HepG2 (cell line): ENCODE measurements around the gene ATP2C2. TPM values are rescaled to one million over a fixed set of nuclear protein-coding genes. Genes with fewer than 3 reads are reported as not detected.

Experiments used
- ASH2L ChIP-seq: fragments of 300-600, 200-600 bp; sonication (generic); IDR thresholded peaks from 2 replicates; pipeline ENCODE4 v1.7.0; 2017; ENCODE audit warnings: low read depth, mild to moderate bottlenecking, moderate library complexity, mixed read lengths, low read length; ENCODE audit not compliant: insufficient read length
- CC2D1A ChIP-seq: sonication (generic); formaldehyde crosslinking; IDR thresholded peaks from 2 replicates; pipeline ENCODE4 v1.8.1; 2023; ENCODE audit warnings: mild to moderate bottlenecking, missing genetic modification reagents
- FOXO1 ChIP-seq: sonication (generic); formaldehyde crosslinking; IDR thresholded peaks from 2 replicates; pipeline ENCODE4 v1.4.0; 2020; ENCODE audit warnings: missing genetic modification reagents
- MAFK ChIP-seq, 2 experiments: IDR thresholded peaks in 1 of 2; conservative IDR thresholded peaks in 1 of 2; 2 replicates each; pipeline ENCODE4 v1.6.1; 2011; ENCODE audit warnings: improper control_type of control experiment in 2 of 2, low read length in 2 of 2
- NKX3-1 ChIP-seq: sonication (generic); formaldehyde crosslinking; IDR thresholded peaks from 2 replicates; pipeline ENCODE4 v1.5.0; 2020; ENCODE audit warnings: missing genetic modification reagents
- PHF21A ChIP-seq: sonication (generic); formaldehyde crosslinking; IDR thresholded peaks from 2 replicates; pipeline ENCODE4 v1.5.0; 2020; ENCODE audit warnings: mild to moderate bottlenecking, missing genetic modification reagents
- RARA ChIP-seq: IDR thresholded peaks from 2 replicates; pipeline ENCODE4 v1.6.1; 2016; ENCODE audit warnings: missing genetic modification reagents, missing compliant biosample characterization
- RXRB ChIP-seq: IDR thresholded peaks from 2 replicates; pipeline ENCODE4 v1.6.1; 2016; ENCODE audit warnings: borderline replicate concordance, missing genetic modification reagents, missing compliant biosample characterization
- SAFB2 ChIP-seq: sonication (generic); formaldehyde crosslinking; IDR thresholded peaks from 2 replicates; pipeline ENCODE4 v1.5.1; 2020; ENCODE audit warnings: missing genetic modification reagents, low read depth, mild to moderate bottlenecking, borderline replicate concordance
- SIX1 ChIP-seq: sonication (generic); formaldehyde crosslinking; IDR thresholded peaks from 2 replicates; pipeline ENCODE4 v1.4.0; 2020; ENCODE audit warnings: missing genetic modification reagents, borderline replicate concordance
- SMARCC2 ChIP-seq: fragments of 450-650 bp; IDR thresholded peaks from 2 replicates; pipeline ENCODE4 v1.6.1; 2017; ENCODE audit warnings: antibody characterized with exemption, mild to moderate bottlenecking
- SRF ChIP-seq: IDR thresholded peaks from 2 replicates; pipeline ENCODE4 v1.6.1; 2011; ENCODE audit warnings: mild to moderate bottlenecking, low read depth, low read length, moderate library complexity
- SYNCRIP ChIP-seq: fragments of 200-400 bp; formaldehyde crosslinking; IDR thresholded peaks from 2 replicates; pipeline ENCODE4 v1.6.1; 2018; ENCODE audit warnings: mild to moderate bottlenecking, low read depth, low read length; ENCODE audit not compliant: insufficient read depth
- XRCC5 ChIP-seq: fragments of 200-400 bp; formaldehyde crosslinking; optimal IDR thresholded peaks from 2 replicates; pipeline ENCODE3; 2017; ENCODE audit warnings: mild to moderate bottlenecking, low read length
- ZNF121 ChIP-seq: sonication (generic); formaldehyde crosslinking; IDR thresholded peaks from 2 replicates; pipeline ENCODE4 v1.5.0; 2020; ENCODE audit warnings: mild to moderate bottlenecking, missing genetic modification reagents
- ZNF44 ChIP-seq: sonication (generic); formaldehyde crosslinking; IDR thresholded peaks from 2 replicates; pipeline ENCODE4 v1.5.1; 2020; ENCODE audit warnings: mild to moderate bottlenecking, missing genetic modification reagents
- ZNF569 ChIP-seq: sonication (generic); formaldehyde crosslinking; IDR thresholded peaks from 2 replicates; pipeline ENCODE4 v1.5.0; 2020; ENCODE audit warnings: mild to moderate bottlenecking, missing genetic modification reagents, moderate library complexity, borderline replicate concordance
- ZNF720 ChIP-seq: sonication (generic); formaldehyde crosslinking; IDR thresholded peaks from 2 replicates; pipeline ENCODE4 v1.4.0; 2020; ENCODE audit warnings: missing genetic modification reagents
- ZNF781 ChIP-seq: sonication (generic); formaldehyde crosslinking; IDR thresholded peaks from 2 replicates; pipeline ENCODE4 v1.5.1; 2020; ENCODE audit warnings: borderline replicate concordance, mild to moderate bottlenecking, missing genetic modification reagents; ENCODE audit errors: not compliant biosample characterization
- ZNF788 ChIP-seq: sonication (generic); formaldehyde crosslinking; IDR thresholded peaks from 2 replicates; pipeline ENCODE4 v1.5.0; 2020; ENCODE audit warnings: mild to moderate bottlenecking, missing genetic modification reagents, borderline replicate concordance
- ZSCAN9 ChIP-seq: IDR thresholded peaks from 2 replicates; pipeline ENCODE4 v1.6.1; 2016; ENCODE audit warnings: borderline replicate concordance
- polyA plus RNA-seq, 8 experiments: library from polyadenylated mRNA; depleted of rRNA in 3 of 8; stranded (reverse) in 7 of 8; unstranded in 1 of 8; fragments of >200 nt; fragmentation: Illumina TruSeq in 4 of 8; extraction: Trizol in 4 of 8; gene quantifications; 2 replicates each; pipeline versions ENCODE4 v1.2.1 to v1.2.3, GENCODE V29; 2011 to 2016; ENCODE audit warnings: low read depth in 4 of 8, missing spikeins in 1 of 8, mixed read lengths in 1 of 8; ENCODE audit not compliant: insufficient read depth in 1 of 8
- total RNA-seq, 5 experiments: library from RNA; depleted of rRNA; stranded (reverse); fragments of >200 nt; fragmentation: Illumina TruSeq; extraction: Trizol; gene quantifications; 2 replicates each; pipeline ENCODE4 v1.2.3, GENCODE V29; 2016; ENCODE audit warnings: low read depth in 1 of 5
- TF ChIP-seq, protein P1 (sequence below): sonication (generic); formaldehyde crosslinking; IDR thresholded peaks from 2 replicates; pipeline ENCODE4 v1.8.0; 2022; ENCODE audit warnings: missing genetic modification reagents, mild to moderate bottlenecking, inconsistent platforms, borderline replicate concordance
- TF ChIP-seq, protein P2 (sequence below): sonication (generic); formaldehyde crosslinking; conservative IDR thresholded peaks from 2 replicates; pipeline ENCODE4 v1.5.0; 2020; ENCODE audit warnings: missing genetic modification reagents
- TF ChIP-seq, protein P3 (sequence below): sonication (generic); formaldehyde crosslinking; IDR thresholded peaks from 2 replicates; pipeline ENCODE4 v1.4.0; 2020; ENCODE audit warnings: missing genetic modification reagents

The ATP2C2 gene
- total and polyA plus RNA-seq, 2 of the 13 experiments (the other 11 are each of a cell fraction or from before 2014, with no cell fraction given), result 0.07 TPM; not detected in 1

DNA sequence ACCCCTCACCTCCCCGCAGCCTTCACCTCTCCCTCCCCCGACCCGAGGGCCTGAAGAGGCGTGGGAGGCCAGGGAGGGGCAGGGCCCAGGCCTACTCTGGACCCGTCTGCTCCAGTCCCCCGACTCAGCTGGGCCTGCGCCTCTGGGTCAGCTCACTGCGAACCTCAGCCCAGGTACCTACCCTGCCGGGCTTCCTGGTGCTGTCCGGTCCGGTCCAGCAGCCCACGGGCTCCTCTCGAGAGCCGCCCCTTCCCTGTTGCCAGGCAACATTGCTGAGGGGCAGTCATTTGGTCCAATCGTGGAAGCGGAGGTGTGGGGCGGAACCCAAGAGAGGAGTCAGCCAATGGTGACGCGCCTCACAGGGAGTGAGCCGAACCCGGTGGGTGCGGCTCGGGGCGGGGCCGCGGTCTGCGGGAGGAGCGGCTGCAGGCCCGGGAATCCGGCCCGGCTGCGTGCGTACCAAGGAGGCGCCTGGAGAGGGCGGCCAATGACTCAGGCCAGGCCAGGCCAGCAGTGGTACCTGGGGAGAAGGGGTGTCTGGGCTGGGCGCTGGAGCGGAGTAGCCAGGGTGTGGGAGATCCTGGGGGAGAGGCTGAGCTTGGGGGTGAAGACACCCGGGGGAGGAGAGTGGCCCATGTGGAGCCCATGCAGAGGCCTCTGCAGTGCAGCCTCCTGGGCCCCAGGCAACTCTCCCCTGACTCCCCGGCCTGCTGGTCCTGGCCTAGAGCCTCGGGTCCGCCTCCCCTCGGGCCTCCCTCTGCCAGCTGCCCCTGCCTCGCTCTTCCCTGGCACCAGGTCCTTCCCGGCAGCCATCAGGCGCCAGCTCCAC, 136.3 kb downstream of the ATP2C2 start, which contains the start of gene MEAK7 (continued):
- no peak; the same call in 1 of the 2 replicates for TF ChIP-seq ZSCAN9 (CRISPR knock-in tag)
- TF ChIP-seq CC2D1A (CRISPR knock-in tag), result no peak
- TF ChIP-seq ZNF569, result 0 out of 2 replicates have a peak, but pooled peaks have one; percentile 33
- TF ChIP-seq MAFK (conservative IDR thresholded peaks at IDR 0.05 in 1 of 2, IDR thresholded peaks at IDR 0.05 in 1 of 2; ENCODE audit: low read length in 2 of 2), result no peak
- TF ChIP-seq RXRB (CRISPR knock-in tag), result peak; percentile 13; the same call in 1 of the 2 replicates
- TF ChIP-seq, protein P1, sequence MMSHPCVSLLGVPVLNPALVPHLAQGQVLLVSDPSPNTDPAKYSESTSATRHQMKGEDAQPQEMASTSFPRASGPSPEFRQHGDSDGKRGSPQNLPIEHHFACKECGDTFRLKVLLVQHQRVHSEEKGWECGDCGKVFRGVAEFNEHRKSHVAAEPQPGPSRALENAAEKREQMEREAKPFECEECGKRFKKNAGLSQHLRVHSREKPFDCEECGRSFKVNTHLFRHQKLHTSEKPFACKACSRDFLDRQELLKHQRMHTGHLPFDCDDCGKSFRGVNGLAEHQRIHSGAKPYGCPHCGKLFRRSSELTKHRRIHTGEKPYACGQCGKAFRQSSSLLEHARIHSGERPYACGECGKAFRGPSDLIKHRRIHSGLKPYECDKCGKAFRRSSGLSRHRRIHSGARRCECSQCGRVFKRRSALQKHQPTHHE (CRISPR knock-in tag), result no peak
- TF ChIP-seq, protein P2, sequence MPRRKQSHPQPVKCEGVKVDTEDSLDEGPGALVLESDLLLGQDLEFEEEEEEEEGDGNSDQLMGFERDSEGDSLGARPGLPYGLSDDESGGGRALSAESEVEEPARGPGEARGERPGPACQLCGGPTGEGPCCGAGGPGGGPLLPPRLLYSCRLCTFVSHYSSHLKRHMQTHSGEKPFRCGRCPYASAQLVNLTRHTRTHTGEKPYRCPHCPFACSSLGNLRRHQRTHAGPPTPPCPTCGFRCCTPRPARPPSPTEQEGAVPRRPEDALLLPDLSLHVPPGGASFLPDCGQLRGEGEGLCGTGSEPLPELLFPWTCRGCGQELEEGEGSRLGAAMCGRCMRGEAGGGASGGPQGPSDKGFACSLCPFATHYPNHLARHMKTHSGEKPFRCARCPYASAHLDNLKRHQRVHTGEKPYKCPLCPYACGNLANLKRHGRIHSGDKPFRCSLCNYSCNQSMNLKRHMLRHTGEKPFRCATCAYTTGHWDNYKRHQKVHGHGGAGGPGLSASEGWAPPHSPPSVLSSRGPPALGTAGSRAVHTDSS (CRISPR knock-in tag), result no peak
- peak; percentile 91 for TF ChIP-seq ZNF781 (CRISPR knock-in tag)
- TF ChIP-seq SIX1 (CRISPR knock-in tag), result no peak
- TF ChIP-seq, protein P3, sequence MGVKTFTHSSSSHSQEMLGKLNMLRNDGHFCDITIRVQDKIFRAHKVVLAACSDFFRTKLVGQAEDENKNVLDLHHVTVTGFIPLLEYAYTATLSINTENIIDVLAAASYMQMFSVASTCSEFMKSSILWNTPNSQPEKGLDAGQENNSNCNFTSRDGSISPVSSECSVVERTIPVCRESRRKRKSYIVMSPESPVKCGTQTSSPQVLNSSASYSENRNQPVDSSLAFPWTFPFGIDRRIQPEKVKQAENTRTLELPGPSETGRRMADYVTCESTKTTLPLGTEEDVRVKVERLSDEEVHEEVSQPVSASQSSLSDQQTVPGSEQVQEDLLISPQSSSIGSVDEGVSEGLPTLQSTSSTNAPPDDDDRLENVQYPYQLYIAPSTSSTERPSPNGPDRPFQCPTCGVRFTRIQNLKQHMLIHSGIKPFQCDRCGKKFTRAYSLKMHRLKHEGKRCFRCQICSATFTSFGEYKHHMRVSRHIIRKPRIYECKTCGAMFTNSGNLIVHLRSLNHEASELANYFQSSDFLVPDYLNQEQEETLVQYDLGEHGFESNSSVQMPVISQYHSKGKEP (CRISPR knock-in tag), result no peak
- no peak for TF ChIP-seq RARA (CRISPR knock-in tag)
- TF ChIP-seq ZNF121 (CRISPR knock-in tag), result peak; percentile 70
- TF ChIP-seq ASH2L, result no peak
- TF ChIP-seq SMARCC2, result no peak
- TF ChIP-seq XRCC5, result peak; percentile 93
- TF ChIP-seq ZNF720 (CRISPR knock-in tag), result no peak
- TF ChIP-seq SRF, result no peak
- no peak; the same call in none of the 2 replicates for TF ChIP-seq ZNF44
- peak; percentile 4; the same call in 1 of the 2 replicates for TF ChIP-seq FOXO1 (CRISPR knock-in tag)
- no peak for TF ChIP-seq NKX3-1
- peak; percentile 49; the same call in 1 of the 2 replicates for TF ChIP-seq ZNF788 (CRISPR knock-in tag)
- no peak for TF ChIP-seq SAFB2 (CRISPR knock-in tag)
- TF ChIP-seq PHF21A (CRISPR knock-in tag), result no peak
- TF ChIP-seq SYNCRIP, result no peak
